Stimulated activated CD8-positive, alpha-beta memory T cell treated with anti-CD3 and anti-CD28 coated beads, Interleukin-4, amount 100 ng/mL, for 4 hours (primary cell): Measurements from ENCODE around the gene VAT1L.

Source experiments
- DNase-seq, 2 donors: peaks; one replicate each; pipeline ENCODE4 v3.0.0-alpha.2; 2020; ENCODE audit warnings: low read depth in 2 of 2, low spot score in 1 of 2

Gene VAT1L

DNA sequence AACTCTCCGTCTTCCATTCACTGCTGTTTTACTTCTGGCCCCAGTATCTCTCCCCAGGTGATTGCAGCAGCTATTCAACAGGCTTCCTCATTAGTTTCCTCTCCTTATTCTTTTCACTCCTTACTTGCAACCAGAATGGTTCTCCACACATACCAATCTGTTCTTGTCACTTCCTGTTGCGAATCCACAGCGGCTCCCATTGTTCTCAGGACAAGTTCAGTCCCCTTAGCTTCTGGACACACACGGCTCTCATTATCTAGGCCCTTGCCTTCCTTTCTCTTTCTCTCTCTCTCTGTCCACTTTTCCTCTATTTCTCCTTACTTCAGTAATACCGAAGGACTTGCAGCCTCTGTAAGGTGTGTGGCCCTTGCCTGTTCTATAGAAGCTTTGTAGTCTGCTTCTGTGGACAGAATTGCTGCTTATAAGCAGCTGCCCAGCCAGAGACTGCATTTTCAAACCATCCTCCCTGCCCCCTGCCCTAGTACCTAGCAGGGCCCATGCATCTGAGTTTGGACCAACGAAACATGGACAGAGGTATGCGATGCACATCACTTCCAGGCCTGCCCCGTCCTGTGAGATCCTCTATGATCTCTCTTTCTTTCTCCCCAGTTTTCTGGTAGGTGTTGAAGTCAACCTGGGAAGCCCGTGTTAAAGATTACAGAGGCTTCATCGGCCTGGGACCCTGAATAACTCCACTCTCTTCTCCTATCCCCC lies 45.7 kb downstream of the VAT1L start:
- DNase-seq, result no peak

DNA sequence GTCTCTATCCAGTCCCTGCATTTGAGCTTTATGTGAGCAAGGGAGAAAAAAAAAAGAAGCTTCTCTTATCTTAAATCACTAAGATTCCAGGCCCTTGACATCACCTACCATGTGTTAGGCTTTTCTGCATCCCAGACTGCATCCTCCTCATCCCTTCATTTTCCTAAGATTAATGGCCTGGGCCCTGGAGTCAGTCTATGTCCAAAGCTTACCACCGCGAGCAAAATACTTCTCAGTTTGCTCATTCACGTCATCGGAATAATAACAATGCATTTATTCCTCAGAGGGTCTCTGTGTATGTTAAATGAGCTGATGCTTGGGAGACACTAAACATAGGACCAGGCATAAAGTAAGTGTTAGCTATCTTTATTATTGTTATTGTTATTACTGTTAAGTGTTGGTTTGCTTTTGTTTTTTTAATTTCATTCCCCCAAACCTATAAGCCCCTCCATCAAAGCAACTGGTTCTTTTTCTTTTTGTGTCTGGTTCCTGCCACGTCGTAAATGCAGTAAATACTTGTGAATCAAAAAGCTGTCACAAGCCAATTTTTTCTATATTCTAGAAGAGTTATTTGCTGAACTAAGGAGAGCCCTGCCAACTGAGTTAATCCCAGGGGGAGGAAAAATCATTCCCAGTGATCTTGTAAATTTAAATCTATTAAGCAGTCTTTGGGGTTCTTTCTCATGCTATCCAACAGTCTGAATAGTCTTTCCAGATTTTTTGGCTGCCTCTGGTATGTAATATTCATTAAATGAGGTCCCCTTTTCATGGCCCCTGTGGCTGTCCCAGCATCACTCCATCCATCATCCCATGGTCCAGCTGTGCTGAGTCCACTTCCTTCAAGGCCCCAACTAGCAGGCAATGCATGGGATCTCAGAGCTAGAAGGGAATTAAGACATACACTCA lies 46.5 kb downstream of the VAT1L start:
- DNase-seq, result no peak

DNA sequence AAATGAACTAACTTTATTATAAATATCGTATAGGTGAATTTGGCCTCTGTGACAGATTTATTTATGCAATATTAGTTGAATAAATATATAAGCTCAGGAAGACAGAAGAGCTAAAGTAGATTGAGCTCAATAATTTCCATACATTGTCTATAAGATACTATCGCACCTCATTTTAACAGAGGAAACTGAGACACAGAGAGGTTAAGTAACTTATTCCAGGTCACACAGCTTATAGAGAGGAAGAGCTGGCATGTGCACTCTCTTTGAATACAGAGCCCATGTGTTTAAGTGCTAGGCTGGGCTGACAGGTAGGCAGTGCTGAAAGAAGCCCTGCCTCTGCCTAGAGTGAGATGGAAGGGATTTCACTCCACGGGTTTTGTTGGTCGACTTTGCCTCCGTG lies 48.4 kb downstream of the VAT1L start:
- DNase-seq, result no peak

DNA sequence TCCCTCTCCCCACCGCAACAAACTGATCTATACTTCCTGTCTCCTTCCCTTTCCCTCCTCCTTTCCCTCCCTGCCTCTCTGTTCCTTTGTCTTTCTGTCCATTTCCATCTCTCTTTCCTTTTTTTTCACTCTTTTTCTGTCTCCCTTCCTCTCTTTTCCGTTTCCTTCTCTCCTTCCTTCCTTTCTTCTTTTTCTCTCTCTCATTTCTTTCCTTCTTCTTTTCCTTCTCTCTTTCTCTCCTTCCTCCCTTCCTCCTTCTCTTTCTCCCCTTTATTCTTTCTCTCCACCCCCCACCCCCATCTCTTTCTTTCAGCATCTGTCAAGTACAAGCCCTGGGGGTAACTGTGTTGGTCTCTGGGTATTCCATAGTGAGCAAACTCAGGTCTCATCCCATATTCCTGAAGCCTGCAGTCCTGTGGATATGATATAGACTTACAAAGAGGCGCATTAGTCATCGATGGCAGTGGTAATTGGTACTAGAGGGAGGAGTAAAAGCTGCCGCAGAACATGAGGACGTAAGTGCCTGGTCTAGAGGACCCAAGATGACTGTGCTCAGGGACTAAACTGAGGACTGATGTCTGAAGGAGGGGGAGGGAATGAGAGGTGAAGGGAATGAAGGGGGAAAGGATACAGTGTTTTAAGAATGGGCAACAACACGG lies 50.4 kb downstream of the VAT1L start:
- DNase-seq, result no peak

DNA sequence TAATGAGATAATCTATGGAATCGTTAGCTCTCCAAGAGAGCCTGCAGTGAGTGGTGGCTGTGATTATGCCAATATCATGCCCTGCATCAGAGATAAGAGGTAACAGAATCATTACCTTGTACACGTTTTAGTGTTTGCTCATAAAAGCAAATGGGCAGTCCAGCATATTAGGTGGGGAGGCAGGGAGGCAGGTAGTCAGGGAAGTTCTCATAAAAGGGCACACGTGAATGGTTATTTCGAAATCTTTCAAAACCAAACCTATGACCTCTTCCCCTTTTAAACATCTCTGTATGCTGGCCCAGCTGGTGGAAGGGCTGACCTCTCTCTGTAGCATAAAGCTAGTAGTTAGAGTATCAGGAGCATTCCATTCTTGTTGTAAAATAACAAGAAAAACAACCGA lies 51.7 kb downstream of the VAT1L start:
- DNase-seq, result no peak

DNA sequence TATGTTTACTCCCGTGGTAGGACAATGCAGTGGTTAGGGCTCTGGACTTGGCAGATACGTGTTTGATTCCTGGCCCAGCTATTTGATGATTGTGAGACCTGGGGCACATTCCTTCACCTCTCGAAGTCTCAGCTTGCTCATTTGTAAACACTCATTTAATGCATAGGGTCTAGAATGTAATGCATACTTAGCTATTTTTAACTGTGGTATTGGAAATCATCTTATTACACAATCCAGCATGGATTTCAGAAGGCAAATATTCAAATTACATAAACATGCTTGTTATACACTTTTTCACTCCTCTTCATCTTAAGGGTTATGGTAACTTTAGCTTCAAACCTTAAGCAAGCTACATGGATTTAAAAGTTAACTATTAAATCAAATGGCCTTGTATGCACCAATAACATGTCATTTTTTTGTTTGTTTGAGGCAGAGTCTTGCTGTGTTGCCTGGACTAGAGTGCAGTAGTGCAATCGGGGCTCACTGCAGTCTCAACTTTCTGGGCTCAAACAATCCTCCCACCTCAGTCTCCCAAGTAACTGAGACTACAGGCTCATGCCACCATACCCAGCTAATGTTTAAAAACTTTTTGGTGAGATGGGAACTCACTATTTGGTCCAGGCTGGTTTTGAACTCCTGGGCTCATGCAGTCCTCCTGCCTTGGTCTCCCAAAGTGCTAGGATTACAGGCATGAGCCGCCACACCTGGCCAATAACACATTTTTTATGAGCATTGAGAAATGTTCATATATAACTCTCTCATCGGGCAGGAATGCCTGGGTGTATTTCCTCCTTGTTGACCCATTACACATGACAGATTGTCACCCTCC lies 52.5 kb downstream of the VAT1L start:
- DNase-seq, result no peak

DNA sequence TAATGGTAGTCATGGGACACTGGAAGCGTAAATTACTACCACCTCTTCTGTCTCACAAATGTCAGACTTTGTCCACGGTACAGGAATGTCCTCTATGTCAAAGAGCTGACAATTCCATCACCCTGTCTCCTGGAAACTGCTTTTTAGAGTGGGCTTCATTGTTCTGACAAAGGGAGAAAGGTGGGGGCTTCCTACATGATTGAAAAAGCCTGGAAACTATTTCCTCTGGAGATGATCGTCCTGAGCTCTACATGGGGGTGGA lies 53.1 kb downstream of the VAT1L start:
- DNase-seq, result no peak

DNA sequence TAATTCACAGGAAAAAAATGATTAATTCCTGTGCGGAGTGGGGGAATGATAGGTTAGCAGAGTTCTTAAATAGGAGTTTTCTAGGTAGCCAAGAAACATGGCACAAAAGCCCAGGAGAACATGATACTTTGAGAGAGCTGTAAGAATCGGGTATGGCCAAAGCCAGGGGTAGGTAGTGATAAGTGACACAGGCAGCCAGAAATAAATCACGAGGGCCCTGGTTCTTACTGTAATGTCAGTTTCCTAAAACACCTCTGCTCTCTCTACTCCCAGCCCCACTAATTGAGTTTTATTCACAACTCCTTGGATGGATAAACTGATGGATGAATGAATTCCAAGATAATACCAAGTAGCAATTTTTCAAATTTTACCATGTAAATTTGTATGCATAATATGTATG lies 54.1 kb downstream of the VAT1L start:
- no peak for DNase-seq

DNA sequence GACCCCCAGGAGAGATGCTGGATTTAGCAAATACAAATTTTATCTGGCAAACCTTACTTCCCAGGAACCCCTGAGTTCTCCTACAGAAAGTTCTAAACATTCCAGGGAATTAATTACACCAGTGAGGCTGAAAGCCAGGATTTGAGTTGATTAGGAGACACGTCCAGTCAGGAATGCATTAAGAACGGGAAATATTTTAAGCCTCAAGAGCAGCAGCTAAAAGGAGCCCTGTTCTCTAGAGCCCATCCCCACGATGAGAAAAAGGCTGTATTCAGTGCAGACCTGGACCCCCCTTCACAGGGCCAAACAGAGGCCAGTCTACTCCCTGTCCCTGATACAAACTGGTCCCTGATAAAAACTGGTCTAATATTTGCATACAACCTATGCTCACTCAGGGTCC lies 55.0 kb downstream of the VAT1L start:
- no peak for DNase-seq

DNA sequence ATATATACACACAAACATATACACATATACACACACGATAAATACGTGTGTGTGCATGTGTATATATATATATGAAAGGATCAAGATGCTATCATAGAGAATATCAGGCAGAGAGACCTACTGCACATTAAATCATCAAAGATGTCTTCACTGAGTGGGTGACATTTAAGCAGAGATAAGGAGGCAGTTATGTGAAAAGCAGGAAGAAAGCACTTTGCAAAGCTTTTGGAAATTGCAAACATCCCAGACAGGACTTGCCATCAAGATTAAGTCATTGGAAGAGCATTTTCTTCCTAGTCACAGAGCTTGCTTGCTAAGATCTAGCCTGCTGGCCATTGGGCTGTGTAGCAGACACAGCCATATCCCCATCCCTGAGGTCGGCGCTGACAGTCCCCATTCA lies 56.4 kb downstream of the VAT1L start:
- no peak for DNase-seq

DNA sequence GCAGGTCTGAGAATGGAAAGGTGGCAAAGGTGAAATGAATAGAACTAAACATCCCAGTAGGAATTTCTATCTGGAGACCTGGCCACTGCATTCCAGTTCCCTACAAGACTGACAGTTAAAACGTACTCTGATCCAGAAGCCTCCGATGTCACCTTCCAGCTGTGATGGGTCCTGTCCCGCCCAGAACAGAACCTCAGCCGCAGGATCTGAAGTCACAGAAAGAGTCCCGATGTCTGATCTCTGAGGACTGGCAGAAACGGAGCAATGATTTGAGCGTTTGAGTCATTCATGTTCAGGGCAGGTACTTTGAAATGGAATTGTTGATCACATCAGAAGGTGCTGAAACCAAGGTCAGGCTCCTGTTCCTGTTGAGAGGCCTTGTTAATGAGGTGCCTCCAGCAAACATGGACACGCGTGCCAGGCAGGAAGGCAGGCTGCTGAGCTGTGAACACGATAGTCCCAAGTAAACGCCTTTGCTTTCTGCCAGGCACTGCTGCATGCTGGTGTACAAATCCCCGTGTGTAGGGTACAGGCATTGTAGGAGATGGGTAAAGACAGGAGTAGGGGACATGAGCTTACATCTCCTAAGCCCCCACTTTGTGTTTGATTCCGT lies 61.4 kb downstream of the VAT1L start:
- DNase-seq, result no peak

DNA sequence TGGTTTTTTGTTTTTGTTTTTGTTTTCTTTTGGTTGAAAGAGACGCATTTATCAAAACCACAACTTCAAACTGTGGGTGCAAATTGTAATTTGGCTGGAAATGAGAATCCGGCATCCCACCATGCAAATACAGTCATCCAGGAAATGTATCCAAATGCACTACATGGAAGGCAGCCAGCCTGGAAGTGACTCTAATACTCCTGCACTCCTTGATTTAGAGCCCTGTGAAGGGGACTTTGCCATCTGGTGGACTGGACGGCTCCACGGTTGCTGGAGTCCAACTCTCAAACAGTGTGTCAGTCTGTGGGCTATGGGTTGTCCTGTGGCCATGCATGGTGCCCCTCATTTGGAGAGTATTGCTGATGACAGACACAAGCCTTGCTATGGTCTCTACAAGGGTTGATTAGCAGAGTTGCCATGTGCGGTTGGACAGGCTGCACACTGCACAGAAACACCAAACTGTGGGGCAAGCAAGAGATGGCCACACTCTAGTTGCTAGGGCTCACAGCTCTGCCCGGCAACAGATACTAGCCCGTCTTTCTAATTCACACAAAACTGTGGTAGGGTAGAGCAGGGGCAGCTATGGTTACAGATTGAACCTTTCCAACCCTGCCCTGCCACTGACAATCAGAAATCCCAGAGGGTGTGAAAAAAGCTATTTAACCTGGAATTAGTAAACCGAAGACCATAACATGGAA lies 62.4 kb downstream of the VAT1L start:
- DNase-seq, result no peak

DNA sequence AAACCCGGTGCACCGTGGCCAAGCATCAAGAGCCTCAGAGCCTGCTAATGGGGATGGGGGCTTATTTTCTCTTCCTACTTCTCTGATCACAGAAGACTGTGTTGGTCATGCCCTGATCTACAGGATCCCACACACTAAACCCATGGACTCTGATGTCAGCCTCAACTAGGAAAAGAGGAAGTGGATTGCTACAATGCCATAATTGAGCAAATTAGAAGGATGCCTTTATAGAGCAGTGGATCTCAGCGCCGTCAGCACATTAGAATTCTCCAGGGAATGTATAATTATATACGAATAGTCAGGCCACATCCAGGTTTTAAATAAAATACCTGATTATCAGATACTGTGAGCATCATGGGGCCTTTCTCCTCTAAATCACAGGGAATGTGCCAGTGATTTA lies 64.8 kb downstream of the VAT1L start:
- no peak for DNase-seq

DNA sequence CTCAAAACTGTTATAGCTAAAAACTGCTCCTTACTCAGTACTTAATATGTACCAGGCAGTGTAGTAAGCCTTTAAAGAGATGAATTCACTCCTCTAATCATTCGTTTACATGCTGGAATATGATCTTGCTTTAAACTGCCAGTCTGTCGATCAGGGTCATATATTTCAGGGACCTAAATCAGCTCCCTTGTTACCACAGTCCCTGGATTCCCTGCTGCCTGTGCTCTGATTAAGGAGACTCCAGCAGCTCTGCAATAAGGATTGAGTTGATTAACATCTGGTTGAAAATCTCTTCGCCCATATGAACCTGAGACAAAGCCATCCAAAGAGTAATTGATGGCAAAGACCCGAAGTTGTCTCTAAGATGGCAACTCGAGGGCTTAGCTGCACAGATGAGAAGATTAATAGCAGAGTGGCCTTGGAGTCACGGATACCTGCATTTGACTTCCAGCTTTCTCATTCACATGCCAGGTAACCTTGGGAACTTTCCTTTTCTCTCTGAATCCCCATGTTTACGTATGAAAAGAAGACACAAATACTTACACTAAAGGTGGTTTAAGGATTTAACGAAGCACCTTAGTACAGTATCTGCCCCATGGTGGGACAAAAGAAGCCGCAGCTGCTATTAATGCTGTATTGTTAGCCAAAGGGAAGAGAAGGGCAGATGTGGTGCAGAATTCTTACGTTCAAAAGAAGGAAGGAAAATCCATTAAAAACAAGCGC lies 68.2 kb downstream of the VAT1L start:
- DNase-seq, result no peak

DNA sequence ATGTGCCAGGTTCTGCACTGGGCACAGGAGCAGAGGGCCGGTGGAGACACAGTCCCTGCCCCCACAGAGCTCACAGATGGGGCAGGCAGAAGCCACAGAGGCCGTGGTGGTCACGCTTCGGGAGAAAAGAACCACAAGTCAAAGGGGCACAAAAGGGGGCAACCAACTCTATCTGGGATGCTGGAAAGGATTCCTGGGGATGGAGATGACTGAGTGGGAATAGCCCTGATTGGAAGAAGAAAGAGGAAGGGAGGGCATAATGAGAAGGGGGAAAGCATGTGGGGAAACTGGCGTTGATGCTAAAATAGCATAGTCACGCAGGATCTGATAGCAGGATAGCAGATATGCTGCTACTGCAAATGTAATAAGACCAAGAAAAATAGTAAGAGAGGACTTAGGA lies 69.7 kb downstream of the VAT1L start:
- no peak for DNase-seq

DNA sequence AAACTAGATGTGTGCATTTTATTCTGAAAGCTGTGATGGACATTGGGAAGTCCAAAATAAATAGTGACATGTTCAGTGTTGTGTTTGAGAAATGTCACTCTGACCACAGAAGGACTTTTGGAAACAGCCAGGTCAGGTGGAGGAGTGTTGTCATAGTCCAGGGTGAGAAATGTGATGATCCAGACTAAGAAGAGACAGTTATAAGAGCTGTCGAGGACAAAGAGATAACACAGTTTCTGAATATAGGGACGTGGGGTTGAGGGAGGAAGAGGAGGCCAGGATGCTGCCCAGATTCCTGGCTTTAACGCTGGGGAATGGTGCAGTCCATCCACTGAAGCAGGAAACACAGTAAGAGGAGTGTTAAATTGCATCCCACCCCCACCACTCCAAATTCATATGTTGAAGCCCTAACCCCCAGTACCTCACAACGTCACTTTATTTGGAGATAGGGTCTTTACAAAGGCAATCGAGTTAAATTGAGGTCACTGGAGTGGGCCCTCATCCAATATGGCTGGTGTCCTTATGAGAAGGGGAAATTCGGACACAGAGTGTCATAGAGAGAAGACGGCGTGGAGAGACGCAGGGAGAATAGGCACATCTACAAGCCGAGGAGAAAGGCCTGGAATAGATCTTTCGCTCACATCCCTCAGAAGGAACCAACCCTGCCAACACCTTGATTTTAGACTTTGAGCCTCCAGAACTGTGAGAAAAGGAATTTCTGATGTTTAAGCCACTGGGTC lies 71.3 kb downstream of the VAT1L start:
- no peak for DNase-seq

DNA sequence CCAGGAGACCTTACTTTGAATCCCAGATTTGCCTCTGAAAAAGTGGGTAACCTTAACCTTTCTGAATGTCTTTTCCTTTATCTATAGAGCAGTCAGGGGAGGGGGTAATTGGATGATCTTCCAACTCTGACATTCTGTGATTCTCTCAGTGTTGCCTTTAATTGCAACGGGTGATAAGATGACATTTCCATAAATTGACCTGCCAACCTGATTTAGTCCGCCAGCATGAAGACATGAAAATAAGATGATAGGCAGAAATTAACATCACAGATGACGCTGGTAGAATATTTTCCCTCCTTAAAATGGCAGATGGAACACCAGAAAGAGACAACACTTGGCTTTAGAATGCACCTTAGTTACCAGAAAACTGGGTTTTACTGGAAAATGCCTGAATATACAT lies 72.6 kb downstream of the VAT1L start:
- no peak for DNase-seq

DNA sequence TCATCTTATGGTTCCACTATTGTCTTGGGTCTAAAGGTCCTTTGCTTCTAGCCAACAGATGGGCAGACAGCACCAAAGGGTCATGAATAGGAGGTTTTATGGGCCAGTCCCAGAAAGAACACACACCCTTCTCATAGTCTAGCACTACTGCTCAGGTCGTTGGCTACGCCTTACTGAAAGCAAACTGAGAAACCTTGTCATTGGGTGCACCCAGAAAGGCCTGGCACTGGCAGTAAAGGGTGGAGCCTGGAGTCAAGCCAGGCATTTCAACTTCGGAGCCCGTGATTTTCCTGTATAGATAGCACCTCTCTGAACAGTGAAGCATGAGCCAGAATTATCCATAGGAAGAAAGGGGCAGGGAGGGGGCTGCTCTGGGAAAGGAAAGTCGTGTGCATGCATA lies 74.9 kb downstream of the VAT1L start:
- no peak for DNase-seq

DNA sequence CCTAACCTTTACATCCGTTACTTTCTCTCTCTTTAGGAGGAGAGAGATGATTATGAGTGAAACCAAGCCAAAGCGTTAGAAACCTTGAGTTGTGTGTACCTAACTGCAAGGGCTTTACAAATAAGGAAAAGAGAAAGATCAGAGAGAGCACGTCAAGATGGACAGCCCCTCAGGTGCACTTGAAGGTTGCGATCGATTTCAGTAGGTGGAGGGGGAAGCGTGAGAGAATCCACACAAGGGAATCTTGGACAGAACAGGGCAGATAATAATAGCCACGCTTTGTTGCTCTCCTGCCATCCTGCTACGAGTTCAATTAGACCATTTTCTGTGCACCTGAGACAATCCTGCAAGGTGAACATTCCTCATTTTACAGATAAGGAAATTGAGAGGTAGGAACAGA lies 78.4 kb downstream of the VAT1L start:
- DNase-seq, result no peak
